Endometrium (tissue), 2 donors: ENCODE data around the gene ADAM11.
"Not testable (repeated sequence)": the region's sequence is repeated elsewhere in the genome, so short reads cannot be mapped to it uniquely, and the experiment has no call there.

Experiments
- FAIRE-seq: peaks from 2 replicates; lab custom pipeline; 2012; peaks lifted over from hg19 to GRCh38; lab: Jason Lieb, UNC
- donor health status: control.
- donor health status: control.

ADAM11 gene

GRCh38 chr17:44795421-44795820 is 36.6 kb downstream of the ADAM11 start:
- no peak for FAIRE-seq

GRCh38 chr17:44795928-44796327 is 37.1 kb downstream of the ADAM11 start:
- no peak for FAIRE-seq

- FAIRE-seq, result no peak
These were observed 37.9 kb downstream of the ADAM11 start for GRCh38 chr17:44796731-44797130.

GRCh38 chr17:44797802-44798201 is 39.0 kb downstream of the ADAM11 start:
- no peak for FAIRE-seq

GRCh38 chr17:44798356-44798755 is 39.6 kb downstream of the ADAM11 start:
- FAIRE-seq, result no peak

GRCh38 chr17:44801880-44802279 is 43.1 kb downstream of the ADAM11 start:
- FAIRE-seq, result no peak

- peak; percentile 81 for FAIRE-seq
These were observed 45.7 kb downstream of the ADAM11 start for GRCh38 chr17:44804302-44805089.

- no peak for FAIRE-seq
These were observed 48.5 kb downstream of the ADAM11 start for GRCh38 chr17:44807093-44807816.

- peak; percentile 94 for FAIRE-seq
These were observed 49.0 kb downstream of the ADAM11 start for GRCh38 chr17:44807817-44808155.

GRCh38 chr17:44808156-44808555 is 49.4 kb downstream of the ADAM11 start:
- no peak for FAIRE-seq

- FAIRE-seq, result not testable (repeated sequence)
These were observed 50.0 kb downstream of the ADAM11 start for GRCh38 chr17:44808656-44809388.

GRCh38 chr17:44812263-44812662 is 53.5 kb downstream of the ADAM11 start:
- FAIRE-seq, result peak; percentile 72

GRCh38 chr17:44818508-44818907 is 59.7 kb downstream of the ADAM11 start:
- not testable (repeated sequence) for FAIRE-seq

- FAIRE-seq, result peak; percentile 53
These were observed 61.9 kb downstream of the ADAM11 start for GRCh38 chr17:44820631-44821212.

GRCh38 chr17:44825236-44825635 is 66.4 kb downstream of the ADAM11 start:
- FAIRE-seq, result not testable (repeated sequence)

GRCh38 chr17:44826123-44826790 is 67.5 kb downstream of the ADAM11 start:
- FAIRE-seq, result no peak

GRCh38 chr17:44827863-44828262 is 69.1 kb downstream of the ADAM11 start:
- no peak for FAIRE-seq

GRCh38 chr17:44828919-44829522 is 70.2 kb downstream of the ADAM11 start:
- FAIRE-seq, result no peak

- no peak for FAIRE-seq
These were observed 71.0 kb downstream of the ADAM11 start, which contains the start of gene GJC1 for GRCh38 chr17:44829523-44830358. Gene GJC1, minus strand, starts transcription at chr17:44830287. Its CDS starts 24,470 bp downstream, at chr17:44805817.
